B cell (primary cell): ENCODE measurements around the gene PDE3A. TPM values are rescaled to one million over a fixed set of nuclear protein-coding genes. Genes with fewer than 3 reads are reported as not detected.

ENCODE experiments used
- ATAC-seq: fragments of 200-7000 bp; cut with Tn5 transposase; one replicate; pipeline ENCODE4 v1.10.0; 2021; ENCODE audit warnings: low read depth, mild to moderate bottlenecking, moderate number of reproducible peaks, moderate library complexity
- CTCF ChIA-PET: fragments of 350-600 bp; sonication (Branson Sonifier 250); formaldehyde crosslinking; loops from one replicate; lab custom pipeline; 2021; ENCODE audit warnings: antibody characterized with exemption, inconsistent platforms; lab: Charles Lee
- POLR2A ChIA-PET: fragments of 350-600 bp; sonication (Branson Sonifier 250); formaldehyde crosslinking; loops from one replicate; lab custom pipeline; 2021; ENCODE audit warnings: antibody characterized with exemption; lab: Charles Lee
- DNase-seq: peaks from one replicate; pipeline ENCODE4 v3.0.0; 2013
- H2AFZ ChIP-seq: 2 replicates; pipeline ENCODE4 v1.6.1; 2012; ENCODE audit warnings: mild to moderate bottlenecking, low read depth, low read length; ENCODE audit not compliant: insufficient read depth, poor library complexity, severe bottlenecking
- H3K27ac ChIP-seq, 2 donors: 1 replicate in 1 of 2; 2 replicates in 1 of 2; pipeline ENCODE4 v1.5.1; 2012 to 2013; ENCODE audit warnings: low read length in 2 of 2, mild to moderate bottlenecking in 2 of 2, moderate library complexity in 1 of 2
- H3K27me3 ChIP-seq, 4 experiments: fragments of 200-600 bp in 1 of 4; sonication (generic) in 1 of 4; replicated peaks in 1 of 4; 1 replicate in 2 of 4; 2 replicates in 2 of 4; pipeline versions ENCODE4 v1.6.1 to v1.7.0; 2013 to 2016; ENCODE audit warnings: low read length in 3 of 4, mild to moderate bottlenecking in 2 of 4, mixed read lengths in 1 of 4, moderate library complexity in 1 of 4; ENCODE audit not compliant: insufficient read depth in 4 of 4, control insufficient read depth in 3 of 4; ENCODE audit errors: control extremely low read depth in 1 of 4
- H3K36me3 ChIP-seq, 2 experiments: replicated peaks in 1 of 2; 1 replicate in 1 of 2; 2 replicates in 1 of 2; pipeline versions ENCODE4 v1.6.1 to v1.7.1; 2013; ENCODE audit warnings: low read length in 1 of 2; ENCODE audit not compliant: insufficient read depth in 2 of 2, control insufficient read depth in 1 of 2; ENCODE audit errors: control extremely low read depth in 1 of 2, extremely low read depth in 1 of 2
- H3K4me1 ChIP-seq, 2 donors: fragments of 200-600 bp in 1 of 2; sonication (generic) in 1 of 2; 1 replicate in 1 of 2; 2 replicates in 1 of 2; pipeline versions ENCODE4 v1.5.1 to v1.6.1; 2013 to 2017; ENCODE audit warnings: low read length in 2 of 2; ENCODE audit not compliant: control insufficient read depth in 2 of 2, insufficient read depth in 2 of 2
- H3K4me2 ChIP-seq: replicated peaks from 2 replicates; pipeline ENCODE3; 2012; ENCODE audit warnings: mild to moderate bottlenecking, low read depth, low read length; ENCODE audit not compliant: poor library complexity, severe bottlenecking
- H3K4me3 ChIP-seq, 5 experiments: fragments of 200-600 bp in 1 of 5; sonication (generic) in 1 of 5; 1 replicate in 3 of 5; 2 replicates in 2 of 5; pipeline versions ENCODE4 v1.5.1 to v1.7.0; 2011 to 2016; ENCODE audit warnings: low read length in 4 of 5, mild to moderate bottlenecking in 4 of 5, low read depth in 2 of 5, control low read depth in 1 of 5, moderate library complexity in 1 of 5; ENCODE audit not compliant: insufficient read depth in 1 of 5; ENCODE audit errors: control extremely low read depth in 1 of 5, extremely low read depth in 1 of 5
- H3K79me2 ChIP-seq: fragments of 200-600 bp; sonication (generic); one replicate; pipeline ENCODE4 v1.6.0; 2016; ENCODE audit warnings: low read length; ENCODE audit not compliant: control insufficient read depth, insufficient read depth
- H3K9ac ChIP-seq: fragments of 200-600 bp; sonication (generic); 2 replicates; pipeline ENCODE4 v1.6.1; 2017; ENCODE audit warnings: mild to moderate bottlenecking, low read length, moderate library complexity
- H3K9me3 ChIP-seq, 3 donors: one replicate each; pipeline versions ENCODE4 v1.6.1 to v1.7.1; 2013; ENCODE audit warnings: low read length in 2 of 3; ENCODE audit not compliant: control insufficient read depth in 2 of 3, insufficient read depth in 1 of 3; ENCODE audit errors: control extremely low read depth in 1 of 3
- H4K20me1 ChIP-seq: 2 replicates; pipeline ENCODE4 v1.6.0; 2012; ENCODE audit warnings: mild to moderate bottlenecking, low read length; ENCODE audit not compliant: insufficient read depth, control insufficient read depth, poor library complexity, severe bottlenecking
- H3K27ac Mint-ChIP-seq: one replicate; pipeline ENCODE4 v1.8.0; 2021; ENCODE audit warnings: mixed read lengths
- H3K27me3 Mint-ChIP-seq: one replicate; pipeline ENCODE4 v1.8.0; 2021; ENCODE audit warnings: mixed read lengths
- H3K4me1 Mint-ChIP-seq: one replicate; pipeline ENCODE4 v1.8.0; 2021; ENCODE audit warnings: mixed read lengths
- H3K4me3 Mint-ChIP-seq: one replicate; pipeline ENCODE4 v1.8.0; 2021; ENCODE audit warnings: mixed read lengths
- H3K9me3 Mint-ChIP-seq: one replicate; pipeline ENCODE4 v1.8.0; 2022; ENCODE audit warnings: mixed read lengths; ENCODE audit not compliant: insufficient read depth
- CTCF ChIP-seq: fragments of 200-600 bp; IDR thresholded peaks from one replicate; pipeline ENCODE4 v1.8.0; 2022; ENCODE audit warnings: antibody characterized with exemption, mild to moderate bottlenecking
- EZH2 ChIP-seq: IDR thresholded peaks from 2 replicates; pipeline ENCODE4 v1.6.1; 2012; ENCODE audit warnings: borderline replicate concordance, low read depth, mild to moderate bottlenecking, moderate library complexity, low read length; ENCODE audit not compliant: insufficient read depth, poor library complexity, severe bottlenecking
- WGBS: methylation state at CpG from one replicate; pipeline ENCODE4 v1.1.5; 2013; ENCODE audit warnings: missing lambda C conversion rate; ENCODE audit not compliant: insufficient coverage; 5-methylcytosine and 5-hydroxymethylcytosine counted together
- intact Hi-C: fragments of 100-400 bp; cut with micrococcal nuclease; formaldehyde crosslinking; loops from one replicate; pipeline ENCODE4 v1.10.0; 2022
- polyA plus RNA-seq: library from polyadenylated mRNA; depleted of rRNA; stranded (reverse); fragments of >200 nt; gene quantifications from 2 replicates; pipeline ENCODE4 v1.2.3, GENCODE V29; 2012
- total RNA-seq, 2 donors: library from RNA; stranded (reverse); fragments of 120-200 nt in 1 of 2; gene quantifications; 1 replicate in 1 of 2; 2 replicates in 1 of 2; pipeline versions ENCODE4 v1.2.3 to v1.2.4, GENCODE V29; 2013 to 2022

The PDE3A gene
- total and polyA plus RNA-seq, 2 donors (not counting 1 experiment from before 2014, with no cell fraction given) = not detected

GRCh38 chr12:20390846-20391245 lies 22.5 kb downstream of the PDE3A start:
- H3K27ac Mint-ChIP-seq = no peak overlapping the region
- no peak overlapping the region for H3K4me3 Mint-ChIP-seq
- Histone ChIP-seq H3K4me2 (no peak overlapping the region), H3K9me3 (no peaks in the 10 kb centered on the region), H3K27me3 (no peaks in the 10 kb centered on the region), H3K36me3 (no peaks in the 10 kb centered on the region), H3K9ac (no peak overlapping the region), H3K79me2 (no peaks in the 10 kb centered on the region), H2AFZ (no peak overlapping the region), H3K4me1 (no peaks in the 10 kb centered on the region), H3K4me3 (no peak overlapping the region), H3K27ac (no peak overlapping the region), H4K20me1 (no peaks in the 10 kb centered on the region)
- ATAC-seq (no peak), DNase-seq (no peak)
- intact Hi-C loops = no loop called here
- H3K9me3 Mint-ChIP-seq = peaks cover 2% of the 10 kb centered on the region
- WGBS = 92% methylated on average over 2 of the region's 4 CpGs
- TF ChIP-seq EZH2 (no peak), CTCF (no peak)
- CTCF ChIA-PET = no interaction called here
- POLR2A ChIA-PET = no interaction called here
- H3K27me3 Mint-ChIP-seq = no peaks in the 10 kb centered on the region
- no peaks in the 10 kb centered on the region for H3K4me1 Mint-ChIP-seq

- POLR2A ChIA-PET = no interaction called here
- ATAC-seq = no peak
- H3K4me1 ChIP-seq = no peaks in the 10 kb centered on the region
These were observed 24.0 kb downstream of the PDE3A start for GRCh38 chr12:20392339-20392738.

More at GRCh38 chr12:20392339-20392738, 24.0 kb downstream of the PDE3A start:
- intact Hi-C loops = no loop called here
- Histone ChIP-seq H3K9me3 (no peaks in the 10 kb centered on the region), H4K20me1 (no peaks in the 10 kb centered on the region), H3K79me2 (no peaks in the 10 kb centered on the region), H2AFZ (no peak overlapping the region), H3K4me2 (no peak overlapping the region), H3K4me3 (no peak overlapping the region), H3K9ac (no peak overlapping the region), H3K27ac (no peak overlapping the region), H3K27me3 (no peaks in the 10 kb centered on the region), H3K36me3 (no peaks in the 10 kb centered on the region)
- Mint-ChIP-seq H3K27me3 (no peaks in the 10 kb centered on the region), H3K4me1 (no peaks in the 10 kb centered on the region), H3K27ac (no peak overlapping the region), H3K4me3 (no peak overlapping the region), H3K9me3 (peaks cover 2% of the 10 kb centered on the region)
- TF ChIP-seq EZH2 (no peak), CTCF (no peak)
- DNase-seq = no peak
- CTCF ChIA-PET = no interaction called here
